H9 (cell line): ENCODE measurements around the gene GAMT. TPM values are rescaled to one million over a fixed set of nuclear protein-coding genes. Genes with fewer than 3 reads are reported as not detected.
A peak's percentile ranks its signal among the peaks of the same experiment; 100 is the strongest.

Experiments used
- DNase-seq: peaks from one replicate; pipeline ENCODE4 v3.0.0-alpha.2; 2017
- H2AFZ ChIP-seq: one replicate; pipeline ENCODE4 v1.6.1; 2013; ENCODE audit warnings: mild to moderate bottlenecking, low read length, control low read depth, moderate library complexity
- H2AK5ac ChIP-seq: 2 replicates; pipeline ENCODE4 v1.6.1; 2013; ENCODE audit warnings: low read length, control low read depth, mixed read lengths; ENCODE audit not compliant: insufficient read length
- H2BK120ac ChIP-seq: one replicate; pipeline ENCODE4 v1.6.1; 2013; ENCODE audit warnings: low read depth, mild to moderate bottlenecking, low read length, control low read depth, inconsistent platforms; ENCODE audit not compliant: poor library complexity, severe bottlenecking
- H2BK12ac ChIP-seq: 2 replicates; pipeline ENCODE4 v1.6.1; 2013; ENCODE audit warnings: low read length, control low read depth, mixed read lengths, low read depth; ENCODE audit not compliant: insufficient read length
- H2BK15ac ChIP-seq: 2 replicates; pipeline ENCODE4 v1.6.1; 2013; ENCODE audit warnings: low read depth, low read length, control low read depth
- H2BK20ac ChIP-seq: one replicate; pipeline ENCODE4 v1.6.1; 2013; ENCODE audit warnings: low read depth, mild to moderate bottlenecking, low read length, control low read depth, inconsistent platforms; ENCODE audit not compliant: poor library complexity, severe bottlenecking
- H2BK5ac ChIP-seq: 2 replicates; pipeline ENCODE4 v1.6.1; 2013; ENCODE audit warnings: low read length, control low read depth, mixed read lengths; ENCODE audit not compliant: insufficient read length
- H3K14ac ChIP-seq: 2 replicates; pipeline ENCODE4 v1.6.1; 2013; ENCODE audit warnings: low read length, control low read depth; ENCODE audit not compliant: insufficient read depth
- H3K18ac ChIP-seq: 2 replicates; pipeline ENCODE4 v1.6.1; 2013; ENCODE audit warnings: low read depth, mild to moderate bottlenecking, mixed read lengths, low read length, control low read depth; ENCODE audit not compliant: insufficient read length
- H3K23ac ChIP-seq: 2 replicates; pipeline ENCODE4 v1.6.1; 2013; ENCODE audit warnings: low read length, control low read depth, mixed read lengths, low read depth; ENCODE audit not compliant: insufficient read length
- H3K23me2 ChIP-seq: 2 replicates; pipeline ENCODE4 v1.6.1; 2013; ENCODE audit warnings: low read depth, mild to moderate bottlenecking, mixed read lengths, low read length, control low read depth; ENCODE audit not compliant: insufficient read length, poor library complexity, severe bottlenecking
- H3K27ac ChIP-seq: 2 replicates; pipeline ENCODE4 v1.5.1; 2013; ENCODE audit warnings: low read length, control low read depth, mixed read lengths, low read depth; ENCODE audit not compliant: insufficient read length
- H3K27me3 ChIP-seq: 2 replicates; pipeline ENCODE4 v1.6.1; 2013; ENCODE audit warnings: low read length, control low read depth, inconsistent platforms; ENCODE audit not compliant: insufficient read depth
- H3K4ac ChIP-seq: 2 replicates; pipeline ENCODE4 v1.6.1; 2013; ENCODE audit warnings: low read depth, mild to moderate bottlenecking, control low read depth, inconsistent platforms, low read length, moderate library complexity
- H3K4me1 ChIP-seq: 2 replicates; pipeline ENCODE4 v1.6.1; 2013; ENCODE audit warnings: low read length, control low read depth, inconsistent platforms; ENCODE audit not compliant: insufficient read depth
- H3K4me2 ChIP-seq: 2 replicates; pipeline ENCODE4 v1.6.1; 2013; ENCODE audit warnings: low read length, control low read depth, mixed read lengths; ENCODE audit not compliant: insufficient read length, insufficient read depth
- H3K56ac ChIP-seq: 2 replicates; pipeline ENCODE4 v1.6.1; 2013; ENCODE audit warnings: low read depth, mild to moderate bottlenecking, mixed read lengths, low read length, control low read depth; ENCODE audit not compliant: insufficient read length
- H3K79me1 ChIP-seq: 2 replicates; pipeline ENCODE4 v1.6.1; 2013; ENCODE audit warnings: low read depth, mild to moderate bottlenecking, moderate library complexity, low read length, control low read depth, inconsistent platforms; ENCODE audit not compliant: insufficient read depth, poor library complexity, severe bottlenecking
- H3K79me2 ChIP-seq: 2 replicates; pipeline ENCODE4 v1.6.1; 2013; ENCODE audit warnings: low read length, control low read depth, inconsistent platforms; ENCODE audit not compliant: insufficient read depth
- H3K9ac ChIP-seq: 2 replicates; pipeline ENCODE4 v1.6.1; 2013; ENCODE audit warnings: low read length, control low read depth, mixed read lengths; ENCODE audit not compliant: insufficient read length; ENCODE audit errors: extremely low read depth
- H3K9me3 ChIP-seq: one replicate; pipeline ENCODE4 v1.6.1; 2013; ENCODE audit warnings: low read depth, low read length, inconsistent platforms; ENCODE audit not compliant: control insufficient read depth
- H3T11ph ChIP-seq: one replicate; pipeline ENCODE4 v1.6.1; 2013; ENCODE audit warnings: mild to moderate bottlenecking, low read length, control low read depth, inconsistent platforms
- H4K20me1 ChIP-seq: one replicate; pipeline ENCODE4 v1.6.1; 2013; ENCODE audit not compliant: control insufficient read depth, insufficient read length, insufficient read depth
- H4K5ac ChIP-seq: 2 replicates; pipeline ENCODE4 v1.6.1; 2013; ENCODE audit warnings: low read depth, mild to moderate bottlenecking, mixed read lengths, low read length, control low read depth; ENCODE audit not compliant: insufficient read length
- H4K8ac ChIP-seq: replicated peaks from 2 replicates; pipeline ENCODE4 v1.6.1; 2013; ENCODE audit warnings: low read length, control low read depth, mixed read lengths, low read depth; ENCODE audit not compliant: insufficient read length
- H4K91ac ChIP-seq: 2 replicates; pipeline ENCODE4 v1.6.1; 2013; ENCODE audit warnings: low read depth, mild to moderate bottlenecking, moderate library complexity, mixed read lengths, low read length, control low read depth; ENCODE audit not compliant: insufficient read length
- H3K27ac Mint-ChIP-seq, 3 experiments: 2 replicates in 2 of 3; 3 replicates in 1 of 3; pipeline ENCODE4 v1.8.0; 2020 to 2021; ENCODE audit warnings: mixed read lengths in 3 of 3, mild to moderate bottlenecking in 1 of 3, moderate library complexity in 1 of 3
- H3K27me3 Mint-ChIP-seq: 2 replicates; pipeline ENCODE4 v1.8.0; 2021; ENCODE audit warnings: low read depth, mild to moderate bottlenecking, moderate library complexity, mixed read lengths
- H3K36me3 Mint-ChIP-seq, 3 experiments: 2 replicates in 2 of 3; 3 replicates in 1 of 3; pipeline ENCODE4 v1.8.0; 2020 to 2021; ENCODE audit warnings: low read depth in 3 of 3, mixed read lengths in 3 of 3; ENCODE audit not compliant: insufficient read depth in 1 of 3
- H3K4me1 Mint-ChIP-seq, 2 experiments: 2 replicates each; pipeline ENCODE4 v1.8.0; 2020; ENCODE audit warnings: mixed read lengths in 2 of 2
- H3K4me3 Mint-ChIP-seq, 2 experiments: 2 replicates in 1 of 2; 3 replicates in 1 of 2; pipeline ENCODE4 v1.8.0; 2020 to 2021; ENCODE audit warnings: mild to moderate bottlenecking in 2 of 2, mixed read lengths in 2 of 2, moderate library complexity in 1 of 2
- H3K9me3 Mint-ChIP-seq, 2 experiments: 2 replicates in 1 of 2; 3 replicates in 1 of 2; pipeline ENCODE4 v1.8.0; 2020; ENCODE audit warnings: mild to moderate bottlenecking in 2 of 2, mixed read lengths in 2 of 2, moderate library complexity in 1 of 2
- CTCF ChIP-seq: fragments of 200-600 bp; sonication (generic); conservative IDR thresholded peaks from 3 replicates; pipeline ENCODE4 v1.8.0; 2021; ENCODE audit warnings: antibody characterized with exemption, mild to moderate bottlenecking
- WGBS: extraction: QIAGEN DNeasy Blood & Tissue Kit; methylation state at CpG from one replicate; pipeline ENCODE4 v1.1.7; 2013; ENCODE audit warnings: missing lambda C conversion rate, low lambda C conversion rate, mixed read lengths; ENCODE audit not compliant: insufficient read length; ENCODE audit errors: extremely low coverage; 5-methylcytosine and 5-hydroxymethylcytosine counted together
- total RNA-seq: library from RNA; stranded (reverse); gene quantifications from 2 replicates; pipeline ENCODE4 v1.2.1, GENCODE V29; 2021

Gene GAMT
- total RNA-seq, 1 experiment from 2014 or later: 26.6 TPM

DNA sequence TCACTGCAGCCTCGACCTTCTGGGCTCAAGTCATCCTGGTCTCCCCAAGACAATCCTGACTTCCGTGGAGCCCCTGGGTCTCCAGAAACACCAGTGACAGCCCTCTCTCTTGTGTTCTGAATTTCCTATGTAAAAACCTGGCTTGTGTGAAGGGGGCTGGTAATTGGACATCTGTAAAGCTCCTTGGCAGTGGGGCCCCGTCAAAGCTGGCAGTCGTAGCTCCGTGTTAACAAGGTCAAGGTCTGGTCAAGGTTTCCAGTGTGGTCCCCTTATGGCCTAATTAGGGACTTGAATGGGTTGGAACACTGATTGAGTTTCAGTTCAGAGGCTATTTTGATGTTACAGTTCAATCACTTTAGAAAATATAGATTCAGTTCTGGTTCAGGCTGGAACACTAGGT is 50.5 kb downstream of the GAMT start:
- peak overlapping the region; percentile 6 for H3K9ac ChIP-seq
- no peaks in the 10 kb centered on the region for H3K79me1 ChIP-seq
- Mint-ChIP-seq H3K9me3 (no peaks in the 10 kb centered on the region), H3K4me1 (peaks cover 4 to 5% of the 10 kb centered on the region in 2 experiments), H3K27me3 (peaks cover 8% of the 10 kb centered on the region), H3K4me3 (no peak overlapping the region), H3K36me3 (peaks cover 0 to 2% (median 0%) of the 10 kb centered on the region in 3 experiments; a peak in 2 of 7 replicates), H3K27ac (peak overlapping the region in 1 of 3 experiments; percentile 37; a peak in 1 of 7 replicates)
- TF ChIP-seq CTCF: no peak
- no peaks in the 10 kb centered on the region for H4K20me1 ChIP-seq
- no peak overlapping the region for H3K14ac ChIP-seq
- no peaks in the 10 kb centered on the region for H3K4me1 ChIP-seq
- H3K23ac ChIP-seq: no peak overlapping the region
- H3T11ph ChIP-seq: no peak overlapping the region
- no peaks in the 10 kb centered on the region for H3K79me2 ChIP-seq
- H3K18ac ChIP-seq: no peak overlapping the region
- no peaks in the 10 kb centered on the region for H3K9me3 ChIP-seq
- H4K8ac ChIP-seq: no peak overlapping the region
- H2BK120ac ChIP-seq: no peak overlapping the region
- H3K27me3 ChIP-seq: no peaks in the 10 kb centered on the region
- no peak overlapping the region for H2AK5ac ChIP-seq
- no peak overlapping the region for H3K27ac ChIP-seq
- H4K5ac ChIP-seq: no peak overlapping the region
- peaks cover 7% of the 10 kb centered on the region for H3K23me2 ChIP-seq
- H4K91ac ChIP-seq: no peak overlapping the region
- H3K56ac ChIP-seq: no peak overlapping the region
- H2BK20ac ChIP-seq: no peak overlapping the region
- H2BK12ac ChIP-seq: no peak overlapping the region
- H2BK5ac ChIP-seq: no peak overlapping the region
- no peak overlapping the region for H3K4me2 ChIP-seq
- no CpG with 5 or more reads among the region's 5 CpGs for WGBS
- DNase-seq: no peak
- H3K4ac ChIP-seq: no peak overlapping the region
- no peak overlapping the region for H2BK15ac ChIP-seq
- H2AFZ ChIP-seq: no peak overlapping the region
